HTR-8/SVneo (cell line): Measurements from ENCODE around the gene ARL13B.
"Not testable (repeated sequence)": the region's sequence is repeated elsewhere in the genome, so short reads cannot be mapped to it uniquely, and the experiment has no call there.

Experiments used
- DNase-seq: peaks from one replicate; pipeline ENCODE4 v3.0.0; 2011; ENCODE audit warnings: low spot score, mixed read lengths; ENCODE audit not compliant: insufficient read length
- FAIRE-seq: peaks from 2 replicates; lab custom pipeline; 2011; peaks lifted over from hg19 to GRCh38; lab: Jason Lieb, UNC

ARL13B gene

GRCh38 chr3:93979850-93980676 lies at the start of gene ARL13B:
Gene ARL13B (plus strand): TSS chr3:93980155. CDS start chr3:93980424, 269 bp downstream.
- peak; percentile 94 for DNase-seq
- FAIRE-seq: peak; percentile 85

DNA sequence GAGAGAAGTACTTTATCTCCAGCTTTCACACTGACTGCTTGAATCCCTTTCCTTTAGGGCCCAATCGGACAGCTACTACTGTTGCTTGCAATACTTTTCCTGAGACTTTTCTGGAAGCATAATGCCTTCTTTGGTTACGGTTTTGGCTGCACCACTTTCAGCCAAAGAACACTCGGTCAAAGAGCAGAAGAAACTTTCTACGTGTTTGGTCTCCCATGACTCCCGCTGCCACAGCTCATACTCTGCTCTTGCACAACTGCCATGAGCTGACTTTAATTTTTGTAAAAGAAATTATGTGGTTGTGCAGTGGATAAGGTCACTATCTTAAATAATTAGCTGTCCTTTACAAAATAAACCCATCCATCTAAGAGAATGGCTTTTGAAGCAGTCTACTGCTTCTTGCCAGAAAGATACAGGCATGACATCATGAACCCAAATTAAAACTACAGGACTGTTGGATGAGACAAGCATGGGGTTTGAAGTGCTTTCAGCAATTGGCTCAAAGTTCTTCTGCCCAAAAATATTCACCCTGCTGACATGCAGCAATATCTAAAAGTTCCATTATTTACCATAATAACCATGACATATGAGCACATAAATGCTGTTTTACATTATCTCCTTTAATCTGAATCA lies 48.2 kb upstream of the ARL13B start:
- FAIRE-seq (no peak), DNase-seq (no peak)

GRCh38 chr3:93934366-93935046 lies 45.4 kb upstream of the ARL13B start:
- DNase-seq (no peak), FAIRE-seq (no peak)

DNA sequence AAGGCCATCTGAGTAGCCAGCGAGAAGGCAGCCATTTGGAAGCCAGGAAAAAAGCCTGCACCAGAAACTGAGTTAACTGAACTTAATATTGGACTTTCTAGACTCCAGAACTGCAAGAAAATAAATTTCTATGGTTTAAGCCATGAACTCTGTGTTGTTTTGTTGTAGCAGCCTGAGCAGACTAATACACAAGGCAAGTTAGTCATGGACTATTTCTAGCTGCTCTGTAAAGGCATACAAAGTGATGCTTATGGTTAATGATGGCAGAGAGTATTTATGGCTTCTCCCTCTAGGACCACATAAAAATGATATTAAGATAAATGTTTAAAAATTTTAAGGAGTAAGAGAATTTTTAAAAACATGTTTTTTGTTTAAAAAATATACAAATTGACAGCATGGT lies 43.4 kb upstream of the ARL13B start:
- no peak for FAIRE-seq
- DNase-seq: no peak

- FAIRE-seq, DNase-seq: not testable (repeated sequence)
Observed at GRCh38 chr3:93937485-93937884, 42.5 kb upstream of the ARL13B start.

- not testable (repeated sequence) for DNase-seq, FAIRE-seq
Observed at GRCh38 chr3:93949958-93950357, 30.0 kb upstream of the ARL13B start.

DNA sequence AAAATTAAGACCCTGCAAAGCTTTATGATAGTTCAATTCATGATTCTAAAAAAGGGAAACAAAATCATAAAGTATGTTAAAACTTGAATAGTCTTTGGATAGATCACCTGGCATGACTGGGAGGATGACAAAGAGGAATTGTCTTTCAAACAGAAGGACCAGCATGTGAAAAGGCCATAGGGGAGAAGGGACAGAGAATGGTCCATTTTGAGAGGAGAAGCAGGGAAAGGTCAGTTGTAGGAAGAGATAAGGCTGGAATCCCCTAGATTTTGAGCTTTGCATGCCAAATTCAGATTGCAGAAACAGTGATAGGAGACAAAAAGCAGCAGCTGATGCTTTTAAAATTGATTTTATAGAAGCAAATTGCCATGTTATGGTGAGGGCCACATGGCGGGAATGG lies 18.9 kb upstream of the ARL13B start:
- DNase-seq (no peak), FAIRE-seq (no peak)

DNA sequence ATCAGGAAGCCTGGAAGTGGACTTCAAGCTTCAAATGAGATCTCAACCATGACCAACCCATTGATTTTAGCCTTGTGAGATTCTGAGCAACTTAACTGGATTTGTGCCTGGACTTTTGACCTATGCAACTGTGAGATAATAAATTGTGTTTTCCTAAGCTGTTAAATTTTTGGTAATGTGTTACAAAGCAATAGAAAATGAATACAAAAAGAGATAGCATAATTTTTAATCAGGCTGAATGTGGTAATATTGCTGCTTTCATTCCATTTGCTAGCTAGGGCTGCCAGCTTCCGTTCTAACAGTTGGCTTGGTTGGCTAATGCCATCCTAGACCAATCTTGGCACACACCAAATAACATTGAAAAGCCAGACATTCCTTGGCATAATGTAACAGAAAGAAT lies 18.5 kb upstream of the ARL13B start:
- no peak for FAIRE-seq
- no peak for DNase-seq

DNA sequence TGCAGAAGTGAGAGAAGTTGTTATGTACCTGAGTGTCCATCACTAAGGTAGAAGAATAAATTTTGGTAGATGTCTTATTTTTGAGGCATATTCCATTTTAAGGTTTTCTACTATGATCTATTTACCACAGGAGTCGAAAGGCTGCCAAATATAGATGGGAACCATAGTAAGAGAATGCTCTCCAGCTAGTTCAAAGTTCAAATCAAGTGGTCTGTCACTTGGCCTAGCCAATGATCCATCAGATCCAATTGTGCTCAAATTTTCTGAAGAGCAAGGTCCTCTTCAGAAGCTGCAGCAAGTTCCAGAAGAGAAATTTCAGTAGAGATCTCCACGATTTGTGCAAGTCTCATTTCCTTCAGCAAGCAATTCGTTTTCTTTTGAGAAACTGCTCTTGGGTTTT lies 17.2 kb upstream of the ARL13B start:
- FAIRE-seq: no peak

DNA sequence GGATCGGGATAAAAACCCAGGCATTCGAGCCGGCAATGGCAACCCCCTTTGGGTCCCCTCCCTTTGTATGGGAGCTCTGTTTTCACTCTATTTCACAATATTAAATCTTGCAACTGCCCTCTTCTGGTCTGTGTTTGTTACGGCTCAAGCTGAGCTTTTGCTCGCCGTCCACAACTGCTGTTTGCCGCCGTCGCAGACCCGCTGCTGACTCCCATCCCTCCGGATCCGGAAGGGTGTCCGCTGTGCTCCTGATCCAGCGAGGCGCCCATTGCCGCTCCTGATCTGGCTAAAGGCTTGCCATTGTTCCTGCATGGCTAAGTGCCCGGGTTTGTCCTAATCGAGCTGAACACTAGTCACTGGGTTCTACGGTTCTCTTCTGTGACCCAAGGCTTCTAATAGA lies 14.8 kb upstream of the ARL13B start:
- FAIRE-seq, DNase-seq: not testable (repeated sequence)

More for the DNA sequence above, 17.2 kb upstream of the ARL13B start:
- DNase-seq: no peak

DNA sequence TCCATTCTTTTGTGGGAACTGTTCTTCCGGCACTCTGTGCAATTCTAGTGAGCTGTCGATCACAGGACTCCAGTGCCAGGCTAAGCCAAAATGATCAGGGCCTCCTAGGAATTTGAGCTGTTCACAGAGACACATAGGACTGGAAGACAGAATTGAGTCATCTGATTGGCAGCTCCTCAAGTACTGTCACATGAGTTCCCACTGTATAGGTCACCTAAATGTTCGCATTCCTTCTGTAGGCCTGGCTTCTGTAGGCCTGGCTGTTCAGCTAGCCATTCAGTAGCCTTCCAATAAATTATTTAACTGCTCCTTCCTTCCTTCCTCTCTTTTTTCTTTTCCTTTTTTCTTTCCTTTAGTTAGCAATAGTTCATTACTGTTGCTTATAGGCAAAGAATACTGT lies 10.5 kb upstream of the ARL13B start:
- DNase-seq (peak; percentile 53), FAIRE-seq (no peak)

DNA sequence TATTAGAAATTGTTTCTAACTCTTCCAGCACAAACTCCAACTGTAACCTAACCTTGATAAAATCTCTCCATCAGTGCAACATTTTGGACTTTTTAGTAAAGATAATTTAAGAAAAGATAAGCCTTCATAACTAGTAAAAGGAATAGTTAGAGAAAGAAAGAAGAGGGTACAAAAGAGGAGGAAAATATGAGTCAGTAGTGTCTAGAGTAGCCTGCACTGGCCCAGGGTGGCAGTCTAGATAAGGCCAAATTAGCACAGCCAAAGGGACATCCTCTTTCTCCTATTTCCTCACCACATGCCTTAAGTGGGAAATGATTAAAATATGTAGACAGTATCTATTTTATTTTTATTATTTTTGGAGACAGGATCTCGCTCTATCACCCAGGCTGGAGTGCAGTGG lies 10.0 kb upstream of the ARL13B start:
- no peak for FAIRE-seq
- DNase-seq: no peak

DNA sequence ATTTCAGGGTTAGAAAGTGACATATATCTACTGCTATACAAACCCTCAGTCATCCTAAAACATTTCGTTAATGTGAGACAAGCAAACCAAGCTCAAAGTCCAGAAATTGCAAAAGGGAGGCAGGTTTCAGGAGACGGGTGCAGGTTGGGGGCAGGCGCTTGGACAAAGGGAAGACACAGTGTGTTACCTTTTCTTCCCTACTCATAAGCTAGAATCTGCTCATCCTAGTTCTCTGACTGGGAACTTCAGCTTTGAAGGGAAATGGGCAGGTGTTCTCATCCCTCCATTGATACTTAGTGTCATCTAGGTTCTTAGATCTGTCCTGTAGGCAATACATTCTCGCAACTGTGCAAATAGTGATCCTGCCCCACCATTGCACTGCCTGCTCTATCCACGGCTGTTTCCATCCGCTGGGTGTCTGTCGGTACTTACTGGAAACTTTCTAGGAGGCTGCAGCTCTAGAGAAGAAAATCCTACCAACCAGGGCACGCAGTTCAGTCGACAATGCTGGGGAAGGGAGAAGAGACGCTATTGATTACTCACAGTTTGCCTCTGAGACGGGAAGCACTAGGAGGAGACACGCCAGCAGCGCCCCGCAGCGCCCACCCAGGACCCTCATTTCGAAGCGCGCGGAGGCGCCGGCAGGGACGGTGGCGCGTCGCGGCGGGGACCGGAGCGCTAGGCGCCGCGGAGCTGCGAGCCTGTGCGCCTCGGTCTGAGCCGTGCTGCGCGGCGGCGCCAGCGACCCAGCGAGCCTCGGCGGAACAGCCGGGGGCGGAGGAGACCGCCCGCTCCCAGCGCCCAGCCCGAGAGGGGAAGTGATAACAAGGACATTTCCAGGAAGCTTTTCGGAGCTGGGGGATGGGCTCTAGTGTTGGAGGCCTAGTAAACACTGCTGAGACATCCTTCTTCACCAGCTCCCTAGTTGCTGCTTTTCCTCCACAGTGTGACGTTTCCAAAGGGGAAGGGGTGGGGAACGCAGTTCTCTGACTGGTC lies 6.5 kb upstream of the ARL13B start, which contains the start of gene PROS1:
TSS of gene PROS1 (minus strand) at position 766 of the 996 bp plus-strand sequence. CDS start at position 619, 147 bp downstream.
- peak; percentile 56 for DNase-seq
- peak; percentile 55 for FAIRE-seq

DNA sequence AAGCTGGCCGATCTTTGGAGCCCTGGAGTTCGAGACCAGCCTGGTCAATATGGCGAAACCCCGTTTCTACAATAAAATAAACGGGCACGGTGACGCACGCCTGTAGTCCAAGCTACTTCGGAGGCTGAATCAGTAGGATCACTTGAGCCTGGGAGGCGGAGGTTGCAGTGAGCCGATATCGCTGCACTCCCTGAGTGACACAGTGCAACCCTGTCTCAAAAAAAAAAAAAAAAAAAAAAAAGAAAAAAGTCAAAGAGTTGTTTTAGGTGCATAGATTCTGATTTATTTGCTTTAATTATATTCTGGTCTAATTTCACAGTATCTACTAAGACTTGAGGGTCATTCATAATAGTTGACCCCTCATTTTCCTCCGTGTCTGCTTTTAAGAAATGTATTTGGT lies 1.7 kb downstream of the ARL13B start:
- DNase-seq (no peak), FAIRE-seq (no peak)

DNA sequence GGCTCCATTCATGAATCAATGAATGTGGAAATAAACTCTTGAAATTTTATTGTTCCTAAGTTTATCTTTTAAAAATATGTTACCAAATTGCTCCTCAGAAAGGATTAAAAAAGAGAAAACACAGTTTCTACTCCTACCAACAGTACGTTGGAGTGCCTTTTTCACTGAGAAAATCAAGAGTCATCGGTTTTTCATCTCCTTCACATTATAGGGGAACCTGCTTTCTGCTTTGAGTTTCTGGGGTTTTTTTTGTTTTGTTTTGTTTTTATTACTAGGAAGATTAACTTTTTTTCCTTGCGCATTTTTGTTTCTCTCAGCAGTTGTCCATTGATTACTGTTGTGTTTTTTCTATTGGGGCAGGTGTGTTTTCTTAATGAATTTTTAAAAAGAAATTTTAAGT lies 3.5 kb downstream of the ARL13B start:
- FAIRE-seq: no peak
- DNase-seq: no peak

DNA sequence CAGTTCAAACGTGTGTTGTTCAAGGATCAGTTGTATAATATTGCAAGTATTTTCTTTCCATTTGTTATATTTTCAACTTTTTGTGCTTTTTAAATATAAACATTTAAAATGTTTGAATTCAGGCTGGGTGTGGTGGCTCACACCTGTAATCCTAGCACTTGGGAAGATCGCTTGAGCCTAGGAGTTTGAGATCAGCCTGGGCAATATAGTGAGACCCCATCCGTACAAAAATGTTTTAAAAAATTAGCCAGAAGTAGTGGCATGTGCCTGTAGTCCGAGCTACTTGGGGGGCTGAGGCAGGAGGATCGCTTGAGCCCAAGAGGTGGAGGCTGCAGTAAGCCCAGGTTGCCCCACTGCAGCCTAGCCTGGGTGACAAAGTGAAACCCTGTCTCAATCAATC lies 4.7 kb downstream of the ARL13B start:
- no peak for FAIRE-seq

GRCh38 chr3:93988283-93988682 lies 8.3 kb downstream of the ARL13B start:
- DNase-seq: peak; percentile 15
- FAIRE-seq: no peak

More for the DNA sequence above, 4.7 kb downstream of the ARL13B start:
- DNase-seq: no peak

DNA sequence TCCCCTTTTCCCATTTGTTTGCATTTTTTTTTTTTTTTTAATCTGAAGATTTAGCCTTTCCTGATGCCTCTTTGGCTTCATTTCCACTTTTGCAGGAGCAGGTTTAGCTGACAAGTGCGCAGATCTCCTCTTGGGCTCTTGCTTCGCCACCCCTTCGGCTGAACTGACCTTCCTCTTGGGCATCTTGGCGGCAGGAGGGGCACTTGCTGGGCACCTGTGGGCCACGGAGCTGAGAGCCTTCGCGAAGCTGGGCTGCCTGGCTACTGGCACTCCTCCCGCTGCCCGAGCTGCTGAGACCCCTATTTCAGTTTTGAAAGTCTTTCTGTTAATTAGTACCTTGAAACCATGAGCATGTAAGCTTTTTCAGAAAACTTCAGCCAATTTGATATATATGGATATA lies 8.8 kb downstream of the ARL13B start:
- DNase-seq: no peak
- FAIRE-seq: no peak

GRCh38 chr3:93989241-93989640 lies 9.3 kb downstream of the ARL13B start:
- FAIRE-seq: no peak
- DNase-seq: no peak

- no peak for DNase-seq
- FAIRE-seq: no peak
Observed at GRCh38 chr3:93991631-93992030, 11.7 kb downstream of the ARL13B start.
